Fibroblast of lung (primary cell): Measurements from ENCODE around the gene NR5A1.

Experiments
- EZH2 ChIP-seq: IDR thresholded peaks from 2 replicates; pipeline ENCODE4 v1.5.1; 2012; ENCODE audit warnings: low read length, control low read depth, mild to moderate bottlenecking; ENCODE audit errors: missing control alignments
- TF ChIP-seq, protein P1 (sequence below), 2 donors: IDR thresholded peaks in 1 of 2; conservative IDR thresholded peaks in 1 of 2; 1 replicate in 1 of 2; 2 replicates in 1 of 2; pipeline ENCODE4 v1.5.1; 2011 to 2012; ENCODE audit warnings: low read length in 2 of 2, control low read depth in 1 of 2, inconsistent platforms in 1 of 2, low read depth in 1 of 2, mild to moderate bottlenecking in 1 of 2

- TF ChIP-seq, protein P1, sequence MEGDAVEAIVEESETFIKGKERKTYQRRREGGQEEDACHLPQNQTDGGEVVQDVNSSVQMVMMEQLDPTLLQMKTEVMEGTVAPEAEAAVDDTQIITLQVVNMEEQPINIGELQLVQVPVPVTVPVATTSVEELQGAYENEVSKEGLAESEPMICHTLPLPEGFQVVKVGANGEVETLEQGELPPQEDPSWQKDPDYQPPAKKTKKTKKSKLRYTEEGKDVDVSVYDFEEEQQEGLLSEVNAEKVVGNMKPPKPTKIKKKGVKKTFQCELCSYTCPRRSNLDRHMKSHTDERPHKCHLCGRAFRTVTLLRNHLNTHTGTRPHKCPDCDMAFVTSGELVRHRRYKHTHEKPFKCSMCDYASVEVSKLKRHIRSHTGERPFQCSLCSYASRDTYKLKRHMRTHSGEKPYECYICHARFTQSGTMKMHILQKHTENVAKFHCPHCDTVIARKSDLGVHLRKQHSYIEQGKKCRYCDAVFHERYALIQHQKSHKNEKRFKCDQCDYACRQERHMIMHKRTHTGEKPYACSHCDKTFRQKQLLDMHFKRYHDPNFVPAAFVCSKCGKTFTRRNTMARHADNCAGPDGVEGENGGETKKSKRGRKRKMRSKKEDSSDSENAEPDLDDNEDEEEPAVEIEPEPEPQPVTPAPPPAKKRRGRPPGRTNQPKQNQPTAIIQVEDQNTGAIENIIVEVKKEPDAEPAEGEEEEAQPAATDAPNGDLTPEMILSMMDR (conservative IDR thresholded peaks at IDR 0.05 in 1 of 2, IDR thresholded peaks at IDR 0.05 in 1 of 2; ENCODE audit: low read depth in 1 of 2, low read length in 2 of 2), result no peak
- TF ChIP-seq EZH2, result peak; percentile 27
These were observed 19.7 kb downstream of the NR5A1 start for GRCh38 chr9:124487260-124488182.
